Mammary epithelial cell (primary cell): ENCODE data around the gene TTI1.

Source experiments
- CTCF ChIP-seq, 2 donors: IDR thresholded peaks in 1 of 2; conservative IDR thresholded peaks in 1 of 2; 2 replicates each; pipeline ENCODE4 v1.5.1; 2011 to 2012; ENCODE audit warnings: inconsistent platforms in 2 of 2, low read length in 2 of 2, mild to moderate bottlenecking in 2 of 2, control low read depth in 1 of 2, low read depth in 1 of 2; ENCODE audit not compliant: insufficient read depth in 1 of 2; ENCODE audit errors: extremely low read depth in 1 of 2
- EZH2 ChIP-seq: IDR thresholded peaks from 2 replicates; pipeline ENCODE4 v1.6.1; 2012; ENCODE audit warnings: low read length, inconsistent platforms, borderline replicate concordance

- TF ChIP-seq CTCF (conservative IDR thresholded peaks at IDR 0.05 in 1 of 2, IDR thresholded peaks at IDR 0.05 in 1 of 2; ENCODE audit: extremely low read depth in 1 of 2, insufficient read depth in 1 of 2, low read depth in 1 of 2, low read length in 2 of 2) (no peak), EZH2 (no peak)
These were observed 52.9 kb downstream of the TTI1 start for GRCh38 chr20:37980383-37980782.
